Choroid plexus epithelial cell (primary cell): ENCODE data around the gene CHD3.

ENCODE experiments used
- DNase-seq: peaks from one replicate; pipeline ENCODE4 v3.0.0-alpha.2; 2010; ENCODE audit warnings: low read depth
- H3K4me3 ChIP-seq: 2 replicates; pipeline ENCODE4 v1.5.1; 2011; ENCODE audit warnings: low read depth, mild to moderate bottlenecking, control low read depth, low read length, moderate library complexity
- CTCF ChIP-seq: conservative IDR thresholded peaks from 2 replicates; pipeline ENCODE4 v1.5.1; 2011; ENCODE audit warnings: low read depth, mild to moderate bottlenecking, control low read depth, inconsistent platforms, low read length, moderate library complexity

Gene CHD3

GRCh38 chr17:7884581-7885366 lies 3.8 kb upstream of the CHD3 start:
- DNase-seq, result no peak

GRCh38 chr17:7885367-7886226 lies 3.0 kb upstream of the CHD3 start:
- DNase-seq, result peak; percentile 27
- peak overlapping the region; percentile 86 for H3K4me3 ChIP-seq
- TF ChIP-seq CTCF, result no peak

More at GRCh38 chr17:7884581-7885366, 3.8 kb upstream of the CHD3 start:
- H3K4me3 ChIP-seq, result peak overlapping the region; percentile 86
- TF ChIP-seq CTCF, result no peak

DNA sequence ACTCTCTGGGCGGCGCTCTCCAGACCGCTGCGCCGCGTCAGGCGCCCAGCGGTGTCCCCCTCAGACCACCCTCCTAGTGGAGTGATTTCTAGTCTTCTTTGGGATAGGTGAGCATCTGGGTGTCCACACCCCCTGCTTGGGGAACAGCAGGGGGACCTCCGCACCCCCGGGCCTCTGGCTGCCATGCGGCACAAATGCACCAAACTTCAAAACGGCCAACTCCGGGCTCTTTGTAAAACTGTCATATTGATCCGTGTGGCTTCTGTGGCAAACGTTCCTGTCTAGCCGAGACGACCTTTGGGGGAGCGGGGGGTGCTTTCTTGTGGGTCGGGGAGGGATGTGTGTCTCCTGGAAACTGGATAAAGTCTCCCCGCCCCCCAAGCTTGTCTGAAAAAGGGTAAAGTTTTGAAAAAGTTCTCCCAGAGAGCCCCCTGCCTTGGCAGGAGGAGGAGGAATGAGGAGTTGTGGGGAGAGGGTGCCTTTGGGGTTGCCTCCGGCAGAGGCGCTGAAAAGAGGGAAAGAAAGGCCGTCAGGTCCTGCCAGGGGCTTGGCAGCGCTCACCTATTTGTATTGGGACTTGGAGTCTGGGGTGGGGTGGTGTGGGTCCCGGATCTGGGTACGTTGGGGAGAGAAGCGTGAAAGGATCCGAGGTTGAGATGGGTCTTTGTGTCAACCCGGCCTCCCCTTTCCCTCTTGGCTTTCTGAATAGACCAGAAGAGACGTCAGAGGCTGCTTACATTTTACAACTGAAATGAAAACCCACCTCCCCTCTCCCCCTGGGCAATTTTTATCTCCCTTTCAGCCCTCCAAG lies 2.2 kb upstream of the CHD3 start:
- H3K4me3 ChIP-seq, result peak overlapping the region; percentile 86
- TF ChIP-seq CTCF, result peak; percentile 25
- DNase-seq, result peak; percentile 28

GRCh38 chr17:7887038-7887481 lies 1.5 kb upstream of the CHD3 start:
- TF ChIP-seq CTCF, result peak; percentile 20
- no peak for DNase-seq
- peak overlapping the region; percentile 86 for H3K4me3 ChIP-seq

GRCh38 chr17:7887482-7888183 lies 956 bp upstream of the CHD3 start:
- DNase-seq, result peak; percentile 99
- H3K4me3 ChIP-seq, result peak overlapping the region; percentile 86
- TF ChIP-seq CTCF, result no peak

DNA sequence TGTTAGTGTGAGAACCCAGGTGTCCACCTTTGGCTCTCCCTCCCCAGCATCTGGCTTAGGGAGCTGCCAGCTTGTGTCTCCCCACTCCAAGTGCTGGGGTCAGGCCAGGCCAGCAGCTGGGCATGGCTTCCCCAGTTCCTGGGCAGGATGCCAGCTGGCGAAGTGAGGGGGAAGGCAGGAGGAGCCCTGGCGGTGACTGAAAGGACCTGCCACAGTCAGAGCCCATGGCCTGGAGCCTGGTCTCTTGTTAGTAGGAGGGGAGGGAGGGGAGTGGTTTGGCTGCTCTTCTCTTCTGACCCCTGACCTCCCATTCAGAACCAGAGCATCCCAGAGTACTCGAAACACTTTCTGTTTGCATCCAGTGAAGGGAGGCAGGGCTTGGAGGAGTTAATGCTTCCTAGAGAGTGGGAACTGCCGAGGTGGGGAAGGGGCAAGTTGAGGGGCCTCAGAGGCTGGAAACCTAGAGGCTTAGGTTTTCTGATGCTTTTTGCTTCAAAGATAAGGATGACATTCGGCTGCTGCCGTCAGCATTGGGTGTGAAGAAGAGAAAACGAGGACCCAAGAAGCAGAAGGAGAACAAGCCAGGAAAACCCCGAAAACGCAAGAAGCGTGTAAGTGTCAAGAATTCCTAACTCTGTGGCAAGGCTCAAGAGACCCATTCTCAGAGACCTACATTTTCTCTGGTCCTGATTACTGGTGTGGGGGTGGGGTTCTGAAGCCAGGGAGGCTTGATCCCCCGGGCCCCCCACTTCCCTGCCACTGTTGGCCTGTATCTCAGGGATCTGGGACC lies 772 bp downstream of the CHD3 start:
- peak; percentile 41 for TF ChIP-seq CTCF
- no peak overlapping the region for H3K4me3 ChIP-seq
- DNase-seq, result peak; percentile 84
